Kidney capillary endothelial cell (primary cell): ENCODE measurements around the gene JAGN1.
"Not testable (repeated sequence)": the region's sequence is repeated elsewhere in the genome, so short reads cannot be mapped to it uniquely, and the experiment has no call there.

Experiments
- DNase-seq: peaks from one replicate; pipeline ENCODE4 v3.0.0-alpha.2; 2018; ENCODE audit warnings: low spot score

Gene JAGN1

GRCh38 chr3:9867106-9867505, 23.3 kb upstream of the JAGN1 start:
- no peak for DNase-seq

- DNase-seq = no peak
Observed at GRCh38 chr3:9869955-9870354, 20.5 kb upstream of the JAGN1 start.

GRCh38 chr3:9870978-9871377, 19.4 kb upstream of the JAGN1 start:
- DNase-seq = no peak

GRCh38 chr3:9872067-9872466, 18.3 kb upstream of the JAGN1 start:
- DNase-seq = not testable (repeated sequence)

- DNase-seq = no peak
Observed at GRCh38 chr3:9875448-9875847, 15.0 kb upstream of the JAGN1 start.

- not testable (repeated sequence) for DNase-seq
Observed at GRCh38 chr3:9876255-9876654, 14.2 kb upstream of the JAGN1 start.

- DNase-seq = no peak
Observed at GRCh38 chr3:9876991-9877390, 13.4 kb upstream of the JAGN1 start.

GRCh38 chr3:9878700-9879099, 11.7 kb upstream of the JAGN1 start:
- DNase-seq = no peak

GRCh38 chr3:9879830-9880549, 10.4 kb upstream of the JAGN1 start, which contains the start of gene CIDEC:
Gene CIDEC, minus strand, starts transcription at chr3:9880253. Its CDS starts 1,767 bp downstream, at chr3:9878486.
- DNase-seq = no peak

- DNase-seq = no peak
Observed at GRCh38 chr3:9881441-9881840, 9.0 kb upstream of the JAGN1 start.

GRCh38 chr3:9883706-9884554, 6.5 kb upstream of the JAGN1 start:
- no peak for DNase-seq

- no peak for DNase-seq
Observed at GRCh38 chr3:9884555-9885165, 5.8 kb upstream of the JAGN1 start.

- DNase-seq = no peak
Observed at GRCh38 chr3:9886328-9886727, 4.1 kb upstream of the JAGN1 start.

- no peak for DNase-seq
Observed at GRCh38 chr3:9887480-9887879, 2.9 kb upstream of the JAGN1 start.

- no peak for DNase-seq
Observed at GRCh38 chr3:9888540-9888939, 1.9 kb upstream of the JAGN1 start.

- no peak for DNase-seq
Observed at GRCh38 chr3:9889405-9889804, 1.0 kb upstream of the JAGN1 start.

GRCh38 chr3:9891072-9891622, 737 bp downstream of the JAGN1 start:
- no peak for DNase-seq

- DNase-seq = no peak
Observed at GRCh38 chr3:9893739-9894138, 3.3 kb downstream of the JAGN1 start.

GRCh38 chr3:9895715-9896114, 5.3 kb downstream of the JAGN1 start:
- DNase-seq = not testable (repeated sequence)

GRCh38 chr3:9896755-9897407, 6.5 kb downstream of the JAGN1 start:
- not testable (repeated sequence) for DNase-seq

- no peak for DNase-seq
Observed at GRCh38 chr3:9897408-9898372, 7.3 kb downstream of the JAGN1 start.
